Hematopoietic multipotent progenitor cell treated with erythropoietin and hydrocortisone succinate and interleukin-3 and kit ligand, for 8 days (in vitro differentiated cells): Measurements from ENCODE around the gene LRIF1.
"Not testable (repeated sequence)": the region's sequence is repeated elsewhere in the genome, so short reads cannot be mapped to it uniquely, and the experiment has no call there.

Experiments used
- DNase-seq: peaks from one replicate; pipeline ENCODE4 v3.0.0-alpha.2; 2015

Gene LRIF1

GRCh38 chr1:110948038-110948810, 15.5 kb downstream of the LRIF1 start:
- no peak for DNase-seq

- no peak for DNase-seq
Measured at GRCh38 chr1:110945626-110946025, 18.1 kb downstream of the LRIF1 start.

GRCh38 chr1:110944806-110945205, 18.9 kb downstream of the LRIF1 start:
- no peak for DNase-seq

- no peak for DNase-seq
Measured at GRCh38 chr1:110936567-110936966, 27.2 kb downstream of the LRIF1 start.

GRCh38 chr1:110931097-110931496, 32.6 kb downstream of the LRIF1 start:
- not testable (repeated sequence) for DNase-seq

GRCh38 chr1:110928904-110929303, 34.8 kb downstream of the LRIF1 start:
- DNase-seq = no peak

GRCh38 chr1:110928191-110928590, 35.5 kb downstream of the LRIF1 start:
- no peak for DNase-seq

- no peak for DNase-seq
Measured at GRCh38 chr1:110927484-110928075, 36.1 kb downstream of the LRIF1 start.

- DNase-seq = no peak
Measured at GRCh38 chr1:110921953-110922352, 41.8 kb downstream of the LRIF1 start.

GRCh38 chr1:110918016-110918415, 45.7 kb downstream of the LRIF1 start:
- no peak for DNase-seq

- DNase-seq = peak; percentile 90
Measured at GRCh38 chr1:110916669-110917306, 46.9 kb downstream of the LRIF1 start.

GRCh38 chr1:110916274-110916668, 47.5 kb downstream of the LRIF1 start:
- no peak for DNase-seq

GRCh38 chr1:110915804-110916203, 47.9 kb downstream of the LRIF1 start:
- DNase-seq = peak; percentile 5

GRCh38 chr1:110914676-110915075, 49.0 kb downstream of the LRIF1 start:
- no peak for DNase-seq

- DNase-seq = no peak
Measured at GRCh38 chr1:110912784-110913183, 50.9 kb downstream of the LRIF1 start.

GRCh38 chr1:110903853-110904500, 59.7 kb downstream of the LRIF1 start:
- DNase-seq = no peak

GRCh38 chr1:110902820-110903463, 60.8 kb downstream of the LRIF1 start:
- DNase-seq = no peak

GRCh38 chr1:110899458-110899843, 64.3 kb downstream of the LRIF1 start:
- no peak for DNase-seq

GRCh38 chr1:110898734-110899457, 64.8 kb downstream of the LRIF1 start:
- DNase-seq = no peak

- DNase-seq = no peak
Measured at GRCh38 chr1:110897681-110898080, 66.0 kb downstream of the LRIF1 start.
